ENCODE data around the gene TMEM120B.

The TMEM120B gene

GRCh38 chr12:121715862-121716435 is 3.4 kb downstream of the TMEM120B start:
- H4K20me1 ChIP-seq (ENCODE audit: insufficient read depth): no peaks in the 10 kb centered on the region
- H3K79me2 ChIP-seq (ENCODE audit: insufficient read depth, low read depth): no peaks in the 10 kb centered on the region
- H3K4me3 ChIP-seq (IDR thresholded peaks at IDR 0.05; ENCODE audit: insufficient read depth, low read depth, low read length): no peak overlapping the region
- H3K27ac ChIP-seq: no peak overlapping the region
- no peaks in the 10 kb centered on the region for H3K27me3 ChIP-seq (ENCODE audit: insufficient read depth, low read depth)
- no peak for TF ChIP-seq CTCF (conservative IDR thresholded peaks at IDR 0.05; ENCODE audit: low read depth, low read length)
- no peak overlapping the region for H3K9ac ChIP-seq
- no peaks in the 10 kb centered on the region for H3K36me3 ChIP-seq (ENCODE audit: insufficient read depth)
- no peak overlapping the region for H3K4me2 ChIP-seq
- H2AFZ ChIP-seq (ENCODE audit: low read depth): no peak overlapping the region
- H3K4me1 ChIP-seq (ENCODE audit: low read depth, poor library complexity, severe bottlenecking): peaks cover 12% of the 10 kb centered on the region

- H3K36me3 ChIP-seq (ENCODE audit: insufficient read depth): no peaks in the 10 kb centered on the region
- H3K4me2 ChIP-seq: no peak overlapping the region
- H4K20me1 ChIP-seq (ENCODE audit: insufficient read depth): no peaks in the 10 kb centered on the region
- H3K9ac ChIP-seq: no peak overlapping the region
- H3K79me2 ChIP-seq (ENCODE audit: insufficient read depth, low read depth): no peaks in the 10 kb centered on the region
- H3K4me3 ChIP-seq (IDR thresholded peaks at IDR 0.05; ENCODE audit: insufficient read depth, low read depth, low read length): no peak overlapping the region
- H3K27ac ChIP-seq: no peak overlapping the region
- H3K27me3 ChIP-seq (ENCODE audit: insufficient read depth, low read depth): no peaks in the 10 kb centered on the region
- peaks cover 9% of the 10 kb centered on the region for H3K4me1 ChIP-seq (ENCODE audit: low read depth, poor library complexity, severe bottlenecking)
- no peak for TF ChIP-seq CTCF (conservative IDR thresholded peaks at IDR 0.05; ENCODE audit: low read depth, low read length)
- H2AFZ ChIP-seq (ENCODE audit: low read depth): no peak overlapping the region
These were observed 4.6 kb downstream of the TMEM120B start for GRCh38 chr12:121717041-121717699.

GRCh38 chr12:121718653-121719239 is 6.2 kb downstream of the TMEM120B start:
- H2AFZ ChIP-seq (ENCODE audit: low read depth): no peak overlapping the region
- no peak overlapping the region for H3K4me3 ChIP-seq (IDR thresholded peaks at IDR 0.05; ENCODE audit: insufficient read depth, low read depth, low read length)
- H3K4me1 ChIP-seq (ENCODE audit: low read depth, poor library complexity, severe bottlenecking): peaks cover 9% of the 10 kb centered on the region
- H3K79me2 ChIP-seq (ENCODE audit: insufficient read depth, low read depth): no peaks in the 10 kb centered on the region
- no peak for TF ChIP-seq CTCF (conservative IDR thresholded peaks at IDR 0.05; ENCODE audit: low read depth, low read length)
- no peaks in the 10 kb centered on the region for H4K20me1 ChIP-seq (ENCODE audit: insufficient read depth)
- no peak overlapping the region for H3K4me2 ChIP-seq
- no peak overlapping the region for H3K27ac ChIP-seq
- H3K36me3 ChIP-seq (ENCODE audit: insufficient read depth): no peaks in the 10 kb centered on the region
- no peak overlapping the region for H3K9ac ChIP-seq
- no peaks in the 10 kb centered on the region for H3K27me3 ChIP-seq (ENCODE audit: insufficient read depth, low read depth)

- no peak overlapping the region for H3K4me3 ChIP-seq (IDR thresholded peaks at IDR 0.05; ENCODE audit: insufficient read depth, low read depth, low read length)
- no peaks in the 10 kb centered on the region for H3K36me3 ChIP-seq (ENCODE audit: insufficient read depth)
- H3K9ac ChIP-seq: no peak overlapping the region
- peaks cover 9% of the 10 kb centered on the region for H3K4me1 ChIP-seq (ENCODE audit: low read depth, poor library complexity, severe bottlenecking)
- TF ChIP-seq CTCF (conservative IDR thresholded peaks at IDR 0.05; ENCODE audit: low read depth, low read length): no peak
- no peaks in the 10 kb centered on the region for H3K79me2 ChIP-seq (ENCODE audit: insufficient read depth, low read depth)
- H4K20me1 ChIP-seq (ENCODE audit: insufficient read depth): no peaks in the 10 kb centered on the region
- H3K27me3 ChIP-seq (ENCODE audit: insufficient read depth, low read depth): no peaks in the 10 kb centered on the region
- no peak overlapping the region for H3K27ac ChIP-seq
- no peak overlapping the region for H2AFZ ChIP-seq (ENCODE audit: low read depth)
- no peak overlapping the region for H3K4me2 ChIP-seq
These were observed 7.4 kb downstream of the TMEM120B start for GRCh38 chr12:121719926-121720414.

Data from KMS-11 (cell line).